Measurements from ENCODE around the gene NOLC1. TPM values are rescaled to one million over a fixed set of nuclear protein-coding genes. Genes with fewer than 3 reads are reported as not detected.
A peak's percentile ranks its signal among the peaks of the same experiment; 100 is the strongest.

NOLC1 gene
- polyA plus RNA-seq, 2 of the 4 experiments (the other 2 are of a cell fraction), result 129 to 188 TPM

DNA sequence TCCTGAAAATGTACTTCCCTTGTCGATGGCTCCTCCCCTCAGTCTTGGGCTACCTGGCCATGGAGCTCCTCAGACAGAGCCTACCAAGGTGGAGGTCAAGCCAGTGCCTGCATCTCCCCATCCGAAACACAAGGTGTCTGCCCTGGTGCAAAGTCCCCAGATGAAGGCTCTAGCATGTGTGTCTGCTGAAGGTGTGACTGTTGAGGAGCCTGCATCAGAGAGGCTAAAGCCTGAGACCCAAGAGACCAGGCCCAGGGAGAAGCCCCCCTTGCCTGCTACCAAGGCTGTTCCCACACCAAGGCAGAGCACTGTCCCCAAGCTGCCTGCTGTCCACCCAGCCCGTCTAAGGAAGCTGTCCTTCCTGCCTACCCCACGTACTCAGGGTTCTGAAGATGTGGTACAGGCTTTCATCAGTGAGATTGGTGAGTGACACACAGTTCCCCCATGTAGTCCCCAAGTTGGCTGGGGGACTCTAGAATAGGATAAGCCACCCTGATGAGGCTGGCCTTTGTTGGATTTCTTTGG, 10.5 kb upstream of the NOLC1 start:
- no peak overlapping the region for H3K4me3 ChIP-seq
- FAIRE-seq (no peak), ATAC-seq (no peak; a peak in 1 of 6 replicates), DNase-seq (ENCODE audit: low read depth in 1 of 2, low spot score in 1 of 2) (no peak)
- H3K4me1 ChIP-seq, result 0 out of 3 replicates have a peak, but pooled peaks cover 3% of the 10 kb centered on the region
- CTCF ChIA-PET, result interaction anchor here (0.9 to 4.7 kb wide), 3 partner anchors 10 to 90 kb away, joined by 4 to 25 read pairs (median 6); no protein-coding TSS in a partner anchor
- no peak overlapping the region for H3K27ac ChIP-seq
- WGBS (ENCODE audit: missing lambda C conversion rate), result 92% methylated on average over 4 of the region's 4 CpGs
- TF ChIP-seq NFE2L2 (conservative IDR thresholded peaks at IDR 0.05; ENCODE audit: low read length) (no peak), HOXB5 (CRISPR knock-in tag; IDR thresholded peaks at IDR 0.05) (no peak), EHMT2 (IDR thresholded peaks at IDR 0.05; ENCODE audit: low read depth) (no peak), KDM1A (IDR thresholded peaks at IDR 0.05; ENCODE audit: low read depth) (no peak), CHD4 (IDR thresholded peaks at IDR 0.05; ENCODE audit: borderline replicate concordance) (no peak), HEYL (CRISPR knock-in tag; IDR thresholded peaks at IDR 0.05) (no peak), TFCP2L1 (CRISPR knock-in tag; IDR thresholded peaks at IDR 0.05) (no peak), CHD2 (IDR thresholded peaks at IDR 0.05; ENCODE audit: low read length, partially characterized antibody) (no peak), RAD21 (conservative IDR thresholded peaks at IDR 0.05 in 1 of 2, IDR thresholded peaks at IDR 0.05 in 1 of 2) (no peak), PHF8 (IDR thresholded peaks at IDR 0.05; ENCODE audit: borderline replicate concordance, low read depth) (no peak), CBX2 (IDR thresholded peaks at IDR 0.05; ENCODE audit: borderline replicate concordance, low read depth) (no peak), ZFP36 (IDR thresholded peaks at IDR 0.05; ENCODE audit: borderline replicate concordance, partially characterized antibody) (no peak), RFX5 (IDR thresholded peaks at IDR 0.05) (no peak), NR3C1 (IDR thresholded peaks at IDR 0.05) (no peak)
- TF ChIP-seq, protein P1, sequence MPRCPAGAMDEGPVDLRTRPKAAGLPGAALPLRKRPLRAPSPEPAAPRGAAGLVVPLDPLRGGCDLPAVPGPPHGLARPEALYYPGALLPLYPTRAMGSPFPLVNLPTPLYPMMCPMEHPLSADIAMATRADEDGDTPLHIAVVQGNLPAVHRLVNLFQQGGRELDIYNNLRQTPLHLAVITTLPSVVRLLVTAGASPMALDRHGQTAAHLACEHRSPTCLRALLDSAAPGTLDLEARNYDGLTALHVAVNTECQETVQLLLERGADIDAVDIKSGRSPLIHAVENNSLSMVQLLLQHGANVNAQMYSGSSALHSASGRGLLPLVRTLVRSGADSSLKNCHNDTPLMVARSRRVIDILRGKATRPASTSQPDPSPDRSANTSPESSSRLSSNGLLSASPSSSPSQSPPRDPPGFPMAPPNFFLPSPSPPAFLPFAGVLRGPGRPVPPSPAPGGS (IDR thresholded peaks at IDR 0.05), result no peak
- TF ChIP-seq, protein P2, sequence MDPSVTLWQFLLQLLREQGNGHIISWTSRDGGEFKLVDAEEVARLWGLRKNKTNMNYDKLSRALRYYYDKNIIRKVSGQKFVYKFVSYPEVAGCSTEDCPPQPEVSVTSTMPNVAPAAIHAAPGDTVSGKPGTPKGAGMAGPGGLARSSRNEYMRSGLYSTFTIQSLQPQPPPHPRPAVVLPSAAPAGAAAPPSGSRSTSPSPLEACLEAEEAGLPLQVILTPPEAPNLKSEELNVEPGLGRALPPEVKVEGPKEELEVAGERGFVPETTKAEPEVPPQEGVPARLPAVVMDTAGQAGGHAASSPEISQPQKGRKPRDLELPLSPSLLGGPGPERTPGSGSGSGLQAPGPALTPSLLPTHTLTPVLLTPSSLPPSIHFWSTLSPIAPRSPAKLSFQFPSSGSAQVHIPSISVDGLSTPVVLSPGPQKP (IDR thresholded peaks at IDR 0.05; ENCODE audit: low read depth, low read length), result no peak
- TF ChIP-seq, protein P3, sequence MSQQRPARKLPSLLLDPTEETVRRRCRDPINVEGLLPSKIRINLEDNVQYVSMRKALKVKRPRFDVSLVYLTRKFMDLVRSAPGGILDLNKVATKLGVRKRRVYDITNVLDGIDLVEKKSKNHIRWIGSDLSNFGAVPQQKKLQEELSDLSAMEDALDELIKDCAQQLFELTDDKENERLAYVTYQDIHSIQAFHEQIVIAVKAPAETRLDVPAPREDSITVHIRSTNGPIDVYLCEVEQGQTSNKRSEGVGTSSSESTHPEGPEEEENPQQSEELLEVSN (IDR thresholded peaks at IDR 0.05; ENCODE audit: borderline replicate concordance, low read depth), result no peak
- no peak overlapping the region for H3K4me2 ChIP-seq
- H3K9me3 ChIP-seq, result no peaks in the 10 kb centered on the region
- POLR2A ChIA-PET, result interaction anchor here (1.3 kb wide), 1 partner anchor 10 kb away, joined by 3 read pairs; the partner anchor contains the start of gene NOLC1

DNA sequence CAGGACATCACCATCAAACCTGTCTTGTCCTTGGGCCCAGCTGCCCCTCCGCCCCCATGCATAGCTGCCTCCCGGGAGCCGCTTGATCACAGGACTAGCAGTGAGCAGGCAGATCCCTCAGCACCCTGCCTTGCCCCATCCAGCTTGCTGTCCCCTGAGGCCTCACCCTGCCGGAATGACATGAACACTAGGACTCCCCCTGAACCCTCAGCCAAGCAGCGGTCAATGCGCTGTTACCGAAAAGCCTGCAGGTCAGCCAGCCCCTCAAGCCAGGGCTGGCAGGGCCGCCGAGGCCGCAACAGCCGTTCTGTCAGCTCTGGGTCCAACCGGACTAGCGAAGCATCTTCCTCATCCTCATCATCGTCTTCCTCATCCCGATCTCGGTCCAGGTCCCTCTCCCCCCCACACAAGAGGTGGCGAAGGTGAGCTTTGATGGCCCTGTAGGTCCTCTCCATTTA, 5.2 kb upstream of the NOLC1 start:
- no peak overlapping the region for H3K4me2 ChIP-seq
- no peak overlapping the region for H3K4me3 ChIP-seq
- DNase-seq (ENCODE audit: low read depth in 1 of 2, low spot score in 1 of 2) (no peak), ATAC-seq (no peak), FAIRE-seq (no peak)
- 92% methylated on average over 16 of the region's 17 CpGs for WGBS (ENCODE audit: missing lambda C conversion rate)
- POLR2A ChIA-PET, result no interaction called here
- peaks cover 17% of the 10 kb centered on the region for H3K4me1 ChIP-seq
- CTCF ChIA-PET, result interaction anchor here (1.5 to 6.6 kb wide), 5 partner anchors 8 to 75 kb away, joined by 4 to 40 read pairs (median 6); partner anchors contain the start of gene PPRC1
- H3K9me3 ChIP-seq, result no peaks in the 10 kb centered on the region
- TF ChIP-seq GATA3 (IDR thresholded peaks at IDR 0.05; ENCODE audit: borderline replicate concordance) (no peak), ZSCAN20 (CRISPR knock-in tag; IDR thresholded peaks at IDR 0.05) (no peak), POLR2AphosphoS2 (conservative IDR thresholded peaks at IDR 0.05; ENCODE audit: low read length) (0 out of 2 replicates have a peak, but pooled peaks have one; percentile 4)
- TF ChIP-seq, protein P4, sequence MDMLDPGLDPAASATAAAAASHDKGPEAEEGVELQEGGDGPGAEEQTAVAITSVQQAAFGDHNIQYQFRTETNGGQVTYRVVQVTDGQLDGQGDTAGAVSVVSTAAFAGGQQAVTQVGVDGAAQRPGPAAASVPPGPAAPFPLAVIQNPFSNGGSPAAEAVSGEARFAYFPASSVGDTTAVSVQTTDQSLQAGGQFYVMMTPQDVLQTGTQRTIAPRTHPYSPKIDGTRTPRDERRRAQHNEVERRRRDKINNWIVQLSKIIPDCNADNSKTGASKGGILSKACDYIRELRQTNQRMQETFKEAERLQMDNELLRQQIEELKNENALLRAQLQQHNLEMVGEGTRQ (IDR thresholded peaks at IDR 0.05), result no peak
- TF ChIP-seq, protein P5, sequence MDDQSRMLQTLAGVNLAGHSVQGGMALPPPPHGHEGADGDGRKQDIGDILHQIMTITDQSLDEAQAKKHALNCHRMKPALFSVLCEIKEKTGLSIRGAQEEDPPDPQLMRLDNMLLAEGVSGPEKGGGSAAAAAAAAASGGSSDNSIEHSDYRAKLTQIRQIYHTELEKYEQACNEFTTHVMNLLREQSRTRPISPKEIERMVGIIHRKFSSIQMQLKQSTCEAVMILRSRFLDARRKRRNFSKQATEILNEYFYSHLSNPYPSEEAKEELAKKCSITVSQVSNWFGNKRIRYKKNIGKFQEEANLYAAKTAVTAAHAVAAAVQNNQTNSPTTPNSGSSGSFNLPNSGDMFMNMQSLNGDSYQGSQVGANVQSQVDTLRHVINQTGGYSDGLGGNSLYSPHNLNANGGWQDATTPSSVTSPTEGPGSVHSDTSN (IDR thresholded peaks at IDR 0.05), result no peak
- no peak overlapping the region for H3K27ac ChIP-seq
